Stimulated activated memory B cell treated with anti-CD40 and anti-IgM and Interleukin-4, amounts not matched to agents 10 μg/mL and 1 μg/mL and 100 μg/mL, for 72 hours (primary cell): ENCODE measurements around the gene THAP8.

Experiments used
- ATAC-seq: fragments of 150-1000 bp; cut with Tn5 transposase; 2 replicates; pipeline ENCODE4 v1.10.0; 2021
- H3K27ac Mint-ChIP-seq: one replicate; pipeline ENCODE4 v1.8.0; 2022; ENCODE audit warnings: mild to moderate bottlenecking, mixed read lengths
- H3K27me3 Mint-ChIP-seq: one replicate; pipeline ENCODE4 v1.8.0; 2022; ENCODE audit warnings: mixed read lengths
- H3K36me3 Mint-ChIP-seq: one replicate; pipeline ENCODE4 v1.8.0; 2022; ENCODE audit warnings: mixed read lengths
- H3K4me1 Mint-ChIP-seq: one replicate; pipeline ENCODE4 v1.8.0; 2022; ENCODE audit warnings: mixed read lengths
- H3K4me3 Mint-ChIP-seq: one replicate; pipeline ENCODE4 v1.8.0; 2022; ENCODE audit warnings: mild to moderate bottlenecking, moderate library complexity, mixed read lengths
- H3K9me3 Mint-ChIP-seq: one replicate; pipeline ENCODE4 v1.8.0; 2022; ENCODE audit warnings: mixed read lengths

THAP8 gene

GRCh38 chr19:36026091-36026876 lies 27.8 kb downstream of the THAP8 start:
- Mint-ChIP-seq H3K27ac (no peak overlapping the region), H3K27me3 (no peaks in the 10 kb centered on the region), H3K36me3 (peaks cover 41% of the 10 kb centered on the region), H3K4me3 (no peak overlapping the region), H3K9me3 (no peaks in the 10 kb centered on the region), H3K4me1 (no peaks in the 10 kb centered on the region)
- no peak for ATAC-seq

GRCh38 chr19:36025541-36025940 lies 28.5 kb downstream of the THAP8 start:
- no peak for ATAC-seq
- H3K27ac Mint-ChIP-seq, result no peak overlapping the region
- H3K27me3 Mint-ChIP-seq, result no peaks in the 10 kb centered on the region

GRCh38 chr19:36023432-36023831 lies 30.7 kb downstream of the THAP8 start:
- Mint-ChIP-seq H3K9me3 (no peaks in the 10 kb centered on the region), H3K27me3 (no peaks in the 10 kb centered on the region), H3K4me1 (no peaks in the 10 kb centered on the region), H3K36me3 (peaks cover 26% of the 10 kb centered on the region), H3K4me3 (no peak overlapping the region), H3K27ac (no peak overlapping the region)
- ATAC-seq, result no peak

More at GRCh38 chr19:36025541-36025940, 28.5 kb downstream of the THAP8 start:
- H3K4me1 Mint-ChIP-seq, result no peaks in the 10 kb centered on the region
- H3K36me3 Mint-ChIP-seq, result peaks cover 39% of the 10 kb centered on the region
- no peaks in the 10 kb centered on the region for H3K9me3 Mint-ChIP-seq
- H3K4me3 Mint-ChIP-seq, result no peak overlapping the region

- Mint-ChIP-seq H3K27ac (no peak overlapping the region), H3K9me3 (no peaks in the 10 kb centered on the region)
Measured at GRCh38 chr19:36019061-36019670, 34.9 kb downstream of the THAP8 start.

GRCh38 chr19:36014012-36014924 lies 39.8 kb downstream of the THAP8 start, which contains the start of gene ALKBH6:
Gene ALKBH6, minus strand, starts transcription at chr19:36014213. Its CDS starts 816 bp downstream, at chr19:36013397.
- H3K36me3 Mint-ChIP-seq, result peaks cover 18% of the 10 kb centered on the region
- peak; percentile 98 for ATAC-seq

More at GRCh38 chr19:36019061-36019670, 34.9 kb downstream of the THAP8 start:
- ATAC-seq, result no peak
- H3K27me3 Mint-ChIP-seq, result no peaks in the 10 kb centered on the region
- peaks cover 26% of the 10 kb centered on the region for H3K36me3 Mint-ChIP-seq
- peaks cover 18% of the 10 kb centered on the region for H3K4me1 Mint-ChIP-seq
- H3K4me3 Mint-ChIP-seq, result no peak overlapping the region

GRCh38 chr19:36013280-36014011 lies 40.6 kb downstream of the THAP8 start:
- Mint-ChIP-seq H3K4me3 (peak overlapping the region; percentile 96), H3K4me1 (peaks cover 51% of the 10 kb centered on the region)
- ATAC-seq, result no peak

More at GRCh38 chr19:36014012-36014924, 39.8 kb downstream of the THAP8 start, which contains the start of gene ALKBH6:
- Mint-ChIP-seq H3K4me1 (peaks cover 43% of the 10 kb centered on the region), H3K27me3 (no peaks in the 10 kb centered on the region), H3K9me3 (no peaks in the 10 kb centered on the region), H3K27ac (peak within 1 kb of the TSS; percentile 94), H3K4me3 (peak within 1 kb of the TSS; percentile 96)

GRCh38 chr19:36010402-36010801 lies 43.7 kb downstream of the THAP8 start:
- peaks cover 12% of the 10 kb centered on the region for H3K36me3 Mint-ChIP-seq
- ATAC-seq, result no peak
- H3K27me3 Mint-ChIP-seq, result no peaks in the 10 kb centered on the region
- H3K27ac Mint-ChIP-seq, result no peak overlapping the region
- peaks cover 48% of the 10 kb centered on the region for H3K4me1 Mint-ChIP-seq
- no peak overlapping the region for H3K4me3 Mint-ChIP-seq
- H3K9me3 Mint-ChIP-seq, result no peaks in the 10 kb centered on the region

More at GRCh38 chr19:36013280-36014011, 40.6 kb downstream of the THAP8 start:
- no peaks in the 10 kb centered on the region for H3K27me3 Mint-ChIP-seq
- no peaks in the 10 kb centered on the region for H3K9me3 Mint-ChIP-seq
- peak overlapping the region; percentile 94 for H3K27ac Mint-ChIP-seq
- H3K36me3 Mint-ChIP-seq, result peaks cover 18% of the 10 kb centered on the region

- H3K27ac Mint-ChIP-seq, result no peak overlapping the region
- peak overlapping the region; percentile 48 for H3K4me3 Mint-ChIP-seq
- H3K9me3 Mint-ChIP-seq, result no peaks in the 10 kb centered on the region
- ATAC-seq, result no peak
- H3K4me1 Mint-ChIP-seq, result peaks cover 42% of the 10 kb centered on the region
- no peaks in the 10 kb centered on the region for H3K27me3 Mint-ChIP-seq
- H3K36me3 Mint-ChIP-seq, result peaks cover 12% of the 10 kb centered on the region
Measured at GRCh38 chr19:36009633-36010379, 44.3 kb downstream of the THAP8 start.

- Mint-ChIP-seq H3K27me3 (no peaks in the 10 kb centered on the region), H3K36me3 (peaks cover 16% of the 10 kb centered on the region), H3K4me3 (peak overlapping the region; percentile 48), H3K27ac (peak overlapping the region; percentile 33), H3K9me3 (no peaks in the 10 kb centered on the region), H3K4me1 (peaks cover 36% of the 10 kb centered on the region)
- ATAC-seq, result peak; percentile 43
Measured at GRCh38 chr19:36009220-36009619, 44.9 kb downstream of the THAP8 start.

- Mint-ChIP-seq H3K27me3 (no peaks in the 10 kb centered on the region), H3K4me1 (peaks cover 28% of the 10 kb centered on the region), H3K9me3 (no peaks in the 10 kb centered on the region), H3K4me3 (peak within 1 kb of the TSS; percentile 50), H3K27ac (peak within 1 kb of the TSS; percentile 33), H3K36me3 (peaks cover 17% of the 10 kb centered on the region)
- no peak for ATAC-seq
Measured at GRCh38 chr19:36008336-36008978, 45.6 kb downstream of the THAP8 start, which contains the start of gene SYNE4. Gene SYNE4, minus strand, starts transcription at chr19:36008813. Its CDS starts 132 bp downstream, at chr19:36008681.

GRCh38 chr19:36006955-36007354 lies 47.1 kb downstream of the THAP8 start:
- Mint-ChIP-seq H3K4me3 (no peak overlapping the region), H3K9me3 (no peaks in the 10 kb centered on the region), H3K4me1 (peaks cover 23% of the 10 kb centered on the region), H3K36me3 (peaks cover 21% of the 10 kb centered on the region), H3K27me3 (no peaks in the 10 kb centered on the region), H3K27ac (no peak overlapping the region)
- ATAC-seq, result no peak

GRCh38 chr19:36003284-36003683 lies 50.8 kb downstream of the THAP8 start:
- H3K27ac Mint-ChIP-seq, result no peak overlapping the region
- no peaks in the 10 kb centered on the region for H3K9me3 Mint-ChIP-seq
- no peak for ATAC-seq
- peaks cover 17% of the 10 kb centered on the region for H3K4me1 Mint-ChIP-seq
- H3K27me3 Mint-ChIP-seq, result no peaks in the 10 kb centered on the region
- H3K4me3 Mint-ChIP-seq, result no peak overlapping the region
- peaks cover 22% of the 10 kb centered on the region for H3K36me3 Mint-ChIP-seq

- H3K4me3 Mint-ChIP-seq, result no peak overlapping the region
- peaks cover 27% of the 10 kb centered on the region for H3K4me1 Mint-ChIP-seq
- H3K9me3 Mint-ChIP-seq, result no peaks in the 10 kb centered on the region
- no peak for ATAC-seq
- H3K36me3 Mint-ChIP-seq, result peaks cover 22% of the 10 kb centered on the region
- H3K27ac Mint-ChIP-seq, result no peak overlapping the region
- no peaks in the 10 kb centered on the region for H3K27me3 Mint-ChIP-seq
Measured at GRCh38 chr19:36001605-36002004, 52.5 kb downstream of the THAP8 start.
